RWPE1 (cell line): ENCODE results near the gene TMEM69.

Source experiments
- CTCF ChIA-PET: fragments of 350-600 bp; sonication (Branson Sonifier 250); formaldehyde crosslinking; extraction: SDS; loops from one replicate; lab custom pipeline; 2021; lab: Yijun Ruan, JAX
- POLR2A ChIA-PET: fragments of 400-600 bp; formaldehyde crosslinking; extraction: SDS; loops from one replicate; lab custom pipeline; 2020; ENCODE audit warnings: antibody characterized with exemption; ENCODE audit not compliant: low non-redundant PET; lab: Yijun Ruan, JAX
- DNase-seq: peaks from one replicate; pipeline ENCODE4 v3.0.0; 2012; ENCODE audit warnings: low spot score
- H3K27ac ChIP-seq: fragments of 450-650 bp; 2 replicates; pipeline ENCODE4 v1.5.1; 2017
- CTCF ChIP-seq: fragments of 450-650 bp; conservative IDR thresholded peaks from 2 replicates; pipeline ENCODE4 v1.5.1; 2017; ENCODE audit warnings: low read depth, mild to moderate bottlenecking

TMEM69 gene, protein sequence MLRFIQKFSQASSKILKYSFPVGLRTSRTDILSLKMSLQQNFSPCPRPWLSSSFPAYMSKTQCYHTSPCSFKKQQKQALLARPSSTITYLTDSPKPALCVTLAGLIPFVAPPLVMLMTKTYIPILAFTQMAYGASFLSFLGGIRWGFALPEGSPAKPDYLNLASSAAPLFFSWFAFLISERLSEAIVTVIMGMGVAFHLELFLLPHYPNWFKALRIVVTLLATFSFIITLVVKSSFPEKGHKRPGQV

GRCh38 chr1:45687754-45688740 is at the start of gene TMEM69:
TMEM69 (plus strand) TSS chr1:45688181; CDS start chr1:45691069, 2,888 bp downstream.
- DNase-seq, result peak; percentile 88
- ChIA-PET POLR2A (no interaction called here), CTCF (interaction anchor here (0.7 to 1.7 kb wide), 2 partner anchors 17 to 515 kb away, joined by 3 to 4 read pairs; partner anchors contain the start of gene LURAP1)
- peak within 1 kb of the TSS; percentile 92 for H3K27ac ChIP-seq
- no peak for TF ChIP-seq CTCF

DNA sequence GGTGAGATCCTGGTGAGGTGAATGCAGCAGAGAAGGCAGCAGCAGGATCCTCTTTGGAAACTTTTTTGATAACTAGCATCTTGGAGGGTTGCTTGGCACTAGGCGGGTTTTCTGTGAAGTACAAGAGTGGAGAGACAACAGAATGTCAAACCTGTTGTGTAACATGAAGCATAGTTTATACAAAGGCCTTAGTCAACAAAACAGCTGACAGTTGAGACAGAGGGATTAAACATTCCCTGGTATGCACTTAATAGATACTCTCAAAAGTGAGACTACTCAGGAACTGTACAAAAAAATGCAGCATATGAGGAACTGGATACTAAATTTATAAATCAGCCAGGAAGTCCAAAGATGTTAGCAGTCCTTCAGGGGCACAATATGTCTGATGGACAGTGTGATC is 47.7 kb upstream of the TMEM69 start:
- no peak for TF ChIP-seq CTCF
- POLR2A ChIA-PET, result no interaction called here
- no peak for DNase-seq
- H3K27ac ChIP-seq, result no peak overlapping the region
- CTCF ChIA-PET, result no interaction called here

GRCh38 chr1:45643321-45643720 is 44.7 kb upstream of the TMEM69 start:
- CTCF ChIA-PET, result no interaction called here
- no peak for DNase-seq
- POLR2A ChIA-PET, result no interaction called here
- TF ChIP-seq CTCF, result no peak
- no peak overlapping the region for H3K27ac ChIP-seq

DNA sequence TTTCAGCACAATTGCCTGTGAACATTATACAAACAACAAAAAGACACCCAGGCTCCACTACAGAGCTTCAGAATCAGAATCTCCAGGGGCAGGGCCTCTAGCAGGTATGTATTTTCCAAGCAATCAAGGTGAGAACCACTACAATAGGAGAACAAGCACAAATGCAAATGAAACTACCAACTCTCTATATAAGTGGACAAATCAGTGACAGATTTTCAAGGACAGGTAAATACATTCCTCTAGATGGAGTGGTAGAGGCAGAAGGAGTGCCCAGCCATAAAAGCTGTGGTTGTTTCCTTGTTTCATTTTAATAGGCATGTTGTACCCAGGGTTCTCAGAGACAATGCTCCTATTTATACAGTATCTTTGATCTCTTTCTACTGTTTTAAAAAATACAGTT is 44.0 kb upstream of the TMEM69 start:
- CTCF ChIA-PET, result interaction anchor here (1.0 kb wide), 1 partner anchor 15 kb away, joined by 3 read pairs; no protein-coding TSS in a partner anchor
- DNase-seq, result no peak
- POLR2A ChIA-PET, result no interaction called here
- H3K27ac ChIP-seq, result no peak overlapping the region
- TF ChIP-seq CTCF, result no peak

GRCh38 chr1:45644661-45645060 is 43.3 kb upstream of the TMEM69 start:
- no peak overlapping the region for H3K27ac ChIP-seq
- ChIA-PET CTCF (interaction anchor here (1.0 kb wide), 1 partner anchor 16 kb away, joined by 3 read pairs; no protein-coding TSS in a partner anchor), POLR2A (no interaction called here)
- DNase-seq, result no peak
- TF ChIP-seq CTCF, result no peak
